ENCODE data around the gene TMEM18.

GRCh38 chr2:691821-692761 is 14.9 kb upstream of the TMEM18 start:
- no peak for TF ChIP-seq KLF13 (tag; IDR thresholded peaks at IDR 0.05; ENCODE audit: borderline replicate concordance, low read depth)
- TF ChIP-seq CTCF (IDR thresholded peaks at IDR 0.05 in 2 of 3, conservative IDR thresholded peaks at IDR 0.05 in 1 of 3; ENCODE audit: insufficient read depth in 2 of 3, low read depth in 1 of 3, low read length in 3 of 3), result no peak
- no peak for TF ChIP-seq FOXM1 (IDR thresholded peaks at IDR 0.05; ENCODE audit: low read depth)
- no peak for TF ChIP-seq FOXM1 (CRISPR knock-in tag; IDR thresholded peaks at IDR 0.05; ENCODE audit: low read depth)
- no peak for TF ChIP-seq EP300 (IDR thresholded peaks at IDR 0.05; ENCODE audit: low read length)
- TF ChIP-seq ZBTB40 (IDR thresholded peaks at IDR 0.05), result no peak
- TF ChIP-seq ZBTB40 (CRISPR knock-in tag; IDR thresholded peaks at IDR 0.05), result no peak
- no peak for TF ChIP-seq TCF3 (CRISPR knock-in tag; IDR thresholded peaks at IDR 0.05)
- no peak for TF ChIP-seq ELF4 (CRISPR knock-in tag; IDR thresholded peaks at IDR 0.05)
- no peak for TF ChIP-seq CREB1 (IDR thresholded peaks at IDR 0.05)
- TF ChIP-seq CREB1 (CRISPR knock-in tag; IDR thresholded peaks at IDR 0.05), result no peak
- no peak for TF ChIP-seq POLR2A (conservative IDR thresholded peaks at IDR 0.05)
- no peak for TF ChIP-seq KDM1A (IDR thresholded peaks at IDR 0.05)
- TF ChIP-seq HNRNPLL (IDR thresholded peaks at IDR 0.05; ENCODE audit: low read depth, low read length, poor library complexity, severe bottlenecking), result no peak

Data from K562 (cell line).